Measurements from ENCODE around the gene C1orf159. TPM values are rescaled to one million over a fixed set of nuclear protein-coding genes. Genes with fewer than 3 reads are reported as not detected.

Gene C1orf159
- total and polyA plus RNA-seq, 10 of the 15 experiments (the other 5 are each of a cell fraction or from before 2014, with no cell fraction given): 0.11 to 23.4 (median 8.0) TPM

DNA sequence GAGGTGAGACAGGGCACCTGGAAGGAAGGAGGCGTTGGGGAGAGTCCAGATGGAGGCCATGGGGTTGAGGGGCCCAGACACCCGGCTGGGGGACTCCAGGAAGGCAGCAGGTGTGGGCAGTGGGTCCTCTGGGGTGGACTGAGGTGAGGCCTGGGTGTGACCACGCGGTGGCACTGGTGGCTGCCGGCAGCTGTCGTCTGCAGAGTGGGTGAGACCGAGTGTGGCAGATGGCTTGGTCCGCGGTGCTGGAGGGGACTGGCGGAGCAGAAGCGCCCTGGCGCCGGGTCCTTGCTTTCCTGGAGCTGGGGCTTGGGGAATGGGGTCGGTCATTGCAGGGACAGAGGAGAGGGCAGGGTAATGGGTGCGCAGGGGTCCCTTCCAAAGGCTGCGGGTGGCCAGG lies 83.5 kb downstream of the C1orf159 start (continued):
- TF ChIP-seq, protein P1, sequence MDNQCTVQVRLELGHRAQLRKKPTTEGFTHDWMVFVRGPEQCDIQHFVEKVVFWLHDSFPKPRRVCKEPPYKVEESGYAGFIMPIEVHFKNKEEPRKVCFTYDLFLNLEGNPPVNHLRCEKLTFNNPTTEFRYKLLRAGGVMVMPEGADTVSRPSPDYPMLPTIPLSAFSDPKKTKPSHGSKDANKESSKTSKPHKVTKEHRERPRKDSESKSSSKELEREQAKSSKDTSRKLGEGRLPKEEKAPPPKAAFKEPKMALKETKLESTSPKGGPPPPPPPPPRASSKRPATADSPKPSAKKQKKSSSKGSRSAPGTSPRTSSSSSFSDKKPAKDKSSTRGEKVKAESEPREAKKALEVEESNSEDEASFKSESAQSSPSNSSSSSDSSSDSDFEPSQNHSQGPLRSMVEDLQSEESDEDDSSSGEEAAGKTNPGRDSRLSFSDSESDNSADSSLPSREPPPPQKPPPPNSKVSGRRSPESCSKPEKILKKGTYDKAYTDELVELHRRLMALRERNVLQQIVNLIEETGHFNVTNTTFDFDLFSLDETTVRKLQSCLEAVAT (IDR thresholded peaks at IDR 0.05): 0 out of 2 replicates have a peak, but pooled peaks have one; percentile 21

Other genes with a start within 250 kb of the C1orf159 start
Only the 7 nearest of the 24 such genes appear.
- gene ISG15, start 102.6 kb downstream of the C1orf159 start, total RNA-seq (2014; rRNA removed): 357 and 384 TPM in 2 replicates
- gene ISG15, start 102.6 kb downstream of the C1orf159 start, total RNA-seq (2014; rRNA removed; fragmentation: Illumina TruSeq; extraction: Trizol): 72.7 and 74.1 TPM in 2 replicates
- 282 and 338 TPM in 2 replicates for gene ISG15, start 102.6 kb downstream of the C1orf159 start, total RNA-seq (2021)
- 108 and 314 TPM in 2 replicates for gene ISG15, start 102.6 kb downstream of the C1orf159 start, polyA plus RNA-seq (2011; rRNA removed)
- 1.3 and 7.8 TPM in 2 replicates for gene ISG15, start 102.6 kb downstream of the C1orf159 start, polyA plus RNA-seq (2014; fragmentation: Illumina TruSeq; extraction: Trizol)
- 100 to 1,000 TPM in 1 of 2 experiments, 10 to 100 TPM in 1; 68.9 to 126 TPM for gene ISG15, start 102.6 kb downstream of the C1orf159 start, polyA plus RNA-seq (2014; fragmentation: Nextera tagmentation; extraction: Ambion mirVana)
- gene ISG15, start 102.6 kb downstream of the C1orf159 start, polyA plus RNA-seq (2014; rRNA removed): 378 and 409 TPM in 2 replicates
- 100 to 1,000 TPM; 266 to 307 TPM for gene ISG15, start 102.6 kb downstream of the C1orf159 start, polyA plus RNA-seq (2016; fragmentation: Nextera tagmentation; extraction: Ambion mirVana)
- 10.0 and 11.0 TPM in 2 replicates for gene AGRN, start 96.0 kb downstream of the C1orf159 start, total RNA-seq (2014; rRNA removed)
- 3.1 and 3.6 TPM in 2 replicates for gene AGRN, start 96.0 kb downstream of the C1orf159 start, total RNA-seq (2014; rRNA removed; fragmentation: Illumina TruSeq; extraction: Trizol)
- 40.4 and 41.8 TPM in 2 replicates for gene AGRN, start 96.0 kb downstream of the C1orf159 start, total RNA-seq (2021)
- gene AGRN, start 96.0 kb downstream of the C1orf159 start, polyA plus RNA-seq (2011; rRNA removed): 13.3 and 21.7 TPM in 2 replicates
- 5.0 and 6.3 TPM in 2 replicates for gene AGRN, start 96.0 kb downstream of the C1orf159 start, polyA plus RNA-seq (2014; fragmentation: Illumina TruSeq; extraction: Trizol)
- gene AGRN, start 96.0 kb downstream of the C1orf159 start, polyA plus RNA-seq (2014; fragmentation: Nextera tagmentation; extraction: Ambion mirVana): under 1 TPM; 0.02 TPM
- gene AGRN, start 96.0 kb downstream of the C1orf159 start, polyA plus RNA-seq (2014; rRNA removed): 23.7 and 25.1 TPM in 2 replicates
- under 1 TPM; 0.95 to 0.96 TPM for gene AGRN, start 96.0 kb downstream of the C1orf159 start, polyA plus RNA-seq (2016; fragmentation: Nextera tagmentation; extraction: Ambion mirVana)
- gene RNF223, start 41.8 kb downstream of the C1orf159 start, total RNA-seq (2014; rRNA removed): 0.06 TPM in 1 of 2 replicates, not detected in the other
- not detected in 2 replicates for gene RNF223, start 41.8 kb downstream of the C1orf159 start, total RNA-seq (2014; rRNA removed; fragmentation: Illumina TruSeq; extraction: Trizol)
- gene RNF223, start 41.8 kb downstream of the C1orf159 start, total RNA-seq (2021): not detected in 2 replicates
- gene RNF223, start 41.8 kb downstream of the C1orf159 start, polyA plus RNA-seq (2011; rRNA removed): not detected in 2 replicates
- gene RNF223, start 41.8 kb downstream of the C1orf159 start, polyA plus RNA-seq (2014; fragmentation: Illumina TruSeq; extraction: Trizol): not detected in 2 replicates
- gene RNF223, start 41.8 kb downstream of the C1orf159 start, polyA plus RNA-seq (2014; fragmentation: Nextera tagmentation; extraction: Ambion mirVana): not detected
- gene RNF223, start 41.8 kb downstream of the C1orf159 start, polyA plus RNA-seq (2014; rRNA removed): not detected in 2 replicates
- gene RNF223, start 41.8 kb downstream of the C1orf159 start, polyA plus RNA-seq (2016; fragmentation: Nextera tagmentation; extraction: Ambion mirVana): not detected
- not detected in 2 replicates for gene TTLL10, start 57.8 kb upstream of the C1orf159 start, total RNA-seq (2014; rRNA removed)
- gene TTLL10, start 57.8 kb upstream of the C1orf159 start, total RNA-seq (2014; rRNA removed; fragmentation: Illumina TruSeq; extraction: Trizol): not detected in 2 replicates
- not detected in 2 replicates for gene TTLL10, start 57.8 kb upstream of the C1orf159 start, total RNA-seq (2021)
- gene TTLL10, start 57.8 kb upstream of the C1orf159 start, polyA plus RNA-seq (2011; rRNA removed): not detected in 2 replicates
- gene TTLL10, start 57.8 kb upstream of the C1orf159 start, polyA plus RNA-seq (2014; fragmentation: Illumina TruSeq; extraction: Trizol): not detected in 2 replicates
- not detected for gene TTLL10, start 57.8 kb upstream of the C1orf159 start, polyA plus RNA-seq (2014; fragmentation: Nextera tagmentation; extraction: Ambion mirVana)
- gene TTLL10, start 57.8 kb upstream of the C1orf159 start, polyA plus RNA-seq (2014; rRNA removed): not detected in 2 replicates
- not detected for gene TTLL10, start 57.8 kb upstream of the C1orf159 start, polyA plus RNA-seq (2016; fragmentation: Nextera tagmentation; extraction: Ambion mirVana)
- 4.6 and 4.8 TPM in 2 replicates for gene TNFRSF18, start 90.5 kb upstream of the C1orf159 start, total RNA-seq (2014; rRNA removed)
- 0.37 and 0.72 TPM in 2 replicates for gene TNFRSF18, start 90.5 kb upstream of the C1orf159 start, total RNA-seq (2014; rRNA removed; fragmentation: Illumina TruSeq; extraction: Trizol)
- gene TNFRSF18, start 90.5 kb upstream of the C1orf159 start, total RNA-seq (2021): 6.1 and 6.3 TPM in 2 replicates
- 2.0 and 4.5 TPM in 2 replicates for gene TNFRSF18, start 90.5 kb upstream of the C1orf159 start, polyA plus RNA-seq (2011; rRNA removed)
- 0.53 TPM in 1 of 2 replicates, not detected in the other for gene TNFRSF18, start 90.5 kb upstream of the C1orf159 start, polyA plus RNA-seq (2014; fragmentation: Illumina TruSeq; extraction: Trizol)
- under 1 TPM in 1 of 2 experiments, not detected in 1; 0.18 TPM for gene TNFRSF18, start 90.5 kb upstream of the C1orf159 start, polyA plus RNA-seq (2014; fragmentation: Nextera tagmentation; extraction: Ambion mirVana)
- gene TNFRSF18, start 90.5 kb upstream of the C1orf159 start, polyA plus RNA-seq (2014; rRNA removed): 7.0 and 7.5 TPM in 2 replicates
- gene TNFRSF18, start 90.5 kb upstream of the C1orf159 start, polyA plus RNA-seq (2016; fragmentation: Nextera tagmentation; extraction: Ambion mirVana): 1 to 10 TPM; 1.3 to 1.5 TPM
- gene TNFRSF4, start 98.1 kb upstream of the C1orf159 start, total RNA-seq (2014; rRNA removed): 6.2 and 6.9 TPM in 2 replicates
- 0.51 and 0.67 TPM in 2 replicates for gene TNFRSF4, start 98.1 kb upstream of the C1orf159 start, total RNA-seq (2014; rRNA removed; fragmentation: Illumina TruSeq; extraction: Trizol)
- 6.1 and 6.5 TPM in 2 replicates for gene TNFRSF4, start 98.1 kb upstream of the C1orf159 start, total RNA-seq (2021)
- gene TNFRSF4, start 98.1 kb upstream of the C1orf159 start, polyA plus RNA-seq (2011; rRNA removed): 0.33 TPM in 1 of 2 replicates, not detected in the other
- 0.24 TPM in 1 of 2 replicates, not detected in the other for gene TNFRSF4, start 98.1 kb upstream of the C1orf159 start, polyA plus RNA-seq (2014; fragmentation: Illumina TruSeq; extraction: Trizol)
- gene TNFRSF4, start 98.1 kb upstream of the C1orf159 start, polyA plus RNA-seq (2014; fragmentation: Nextera tagmentation; extraction: Ambion mirVana): under 1 TPM in 1 of 2 experiments, not detected in 1; 0.05 TPM
- 6.5 and 7.3 TPM in 2 replicates for gene TNFRSF4, start 98.1 kb upstream of the C1orf159 start, polyA plus RNA-seq (2014; rRNA removed)
- 1 to 10 TPM; 2.5 to 2.8 TPM for gene TNFRSF4, start 98.1 kb upstream of the C1orf159 start, polyA plus RNA-seq (2016; fragmentation: Nextera tagmentation; extraction: Ambion mirVana)
- 43.1 and 48.7 TPM in 2 replicates for gene SDF4, start 115.9 kb upstream of the C1orf159 start, total RNA-seq (2014; rRNA removed)
- gene SDF4, start 115.9 kb upstream of the C1orf159 start, total RNA-seq (2014; rRNA removed; fragmentation: Illumina TruSeq; extraction: Trizol): 25.8 and 31.8 TPM in 2 replicates
- 92.2 and 97.2 TPM in 2 replicates for gene SDF4, start 115.9 kb upstream of the C1orf159 start, total RNA-seq (2021)
- gene SDF4, start 115.9 kb upstream of the C1orf159 start, polyA plus RNA-seq (2011; rRNA removed): 16.4 and 28.8 TPM in 2 replicates
- 5.9 and 27.2 TPM in 2 replicates for gene SDF4, start 115.9 kb upstream of the C1orf159 start, polyA plus RNA-seq (2014; fragmentation: Illumina TruSeq; extraction: Trizol)
- 1 to 10 TPM in 1 of 2 experiments, under 1 TPM in 1; 0.44 to 2.0 TPM for gene SDF4, start 115.9 kb upstream of the C1orf159 start, polyA plus RNA-seq (2014; fragmentation: Nextera tagmentation; extraction: Ambion mirVana)
- gene SDF4, start 115.9 kb upstream of the C1orf159 start, polyA plus RNA-seq (2014; rRNA removed): 51.5 and 65.0 TPM in 2 replicates
- 10 to 100 TPM; 78.5 to 87.8 TPM for gene SDF4, start 115.9 kb upstream of the C1orf159 start, polyA plus RNA-seq (2016; fragmentation: Nextera tagmentation; extraction: Ambion mirVana)

Measured in GM12878 (cell line).